HepG2 (cell line): ENCODE data around the gene HSPA1B. TPM values are rescaled to one million over a fixed set of nuclear protein-coding genes. Genes with fewer than 3 reads are reported as not detected.

Experiments
- HNRNPUL1 ChIP-seq: fragments of 200-400 bp; formaldehyde crosslinking; IDR thresholded peaks from 2 replicates; pipeline ENCODE4 v1.6.1; 2017; ENCODE audit warnings: low read depth, mild to moderate bottlenecking, low read length, moderate library complexity
- MAZ ChIP-seq, 2 experiments: sonication (generic) in 1 of 2; formaldehyde crosslinking in 1 of 2; IDR thresholded peaks; 2 replicates each; pipeline versions ENCODE4 v1.5.0 to v1.6.1; 2012 to 2020; ENCODE audit warnings: low read depth in 2 of 2, mild to moderate bottlenecking in 2 of 2, borderline replicate concordance in 1 of 2, improper control_type of control experiment in 1 of 2, low read length in 1 of 2, missing genetic modification reagents in 1 of 2, moderate library complexity in 1 of 2
- MTF2 ChIP-seq: sonication (generic); formaldehyde crosslinking; IDR thresholded peaks from 2 replicates; pipeline ENCODE4 v1.5.0; 2020; ENCODE audit warnings: missing genetic modification reagents, borderline replicate concordance
- NR2F6 ChIP-seq, 2 experiments: IDR thresholded peaks; 2 replicates each; pipeline ENCODE4 v1.6.1; 2016; ENCODE audit warnings: antibody characterized with exemption in 1 of 2, mild to moderate bottlenecking in 1 of 2
- RBFOX2 ChIP-seq: fragments of 200-400 bp; formaldehyde crosslinking; IDR thresholded peaks from 2 replicates; pipeline ENCODE4 v1.6.1; 2017; ENCODE audit warnings: low read depth, mild to moderate bottlenecking, low read length
- SCMH1 ChIP-seq: sonication (generic); formaldehyde crosslinking; IDR thresholded peaks from 2 replicates; pipeline ENCODE4 v1.9.0; 2021; ENCODE audit warnings: missing genetic modification reagents, mild to moderate bottlenecking, borderline replicate concordance
- SMAD3 ChIP-seq: sonication (generic); formaldehyde crosslinking; IDR thresholded peaks from 2 replicates; pipeline ENCODE4 v1.4.0; 2020; ENCODE audit warnings: missing genetic modification reagents
- SNAPC2 ChIP-seq: sonication (generic); formaldehyde crosslinking; IDR thresholded peaks from 2 replicates; pipeline ENCODE4 v1.8.1; 2022; ENCODE audit warnings: mild to moderate bottlenecking, missing genetic modification reagents
- SP4 ChIP-seq: sonication (generic); formaldehyde crosslinking; IDR thresholded peaks from 2 replicates; pipeline ENCODE4 v1.8.1; 2023; ENCODE audit warnings: mild to moderate bottlenecking, missing genetic modification reagents
- ZFYVE20 ChIP-seq: sonication (generic); formaldehyde crosslinking; IDR thresholded peaks from 2 replicates; pipeline ENCODE4 v1.8.0; 2023; ENCODE audit warnings: low read depth, mild to moderate bottlenecking, moderate library complexity, missing genetic modification reagents, borderline replicate concordance
- ZNF329 ChIP-seq: sonication (generic); formaldehyde crosslinking; IDR thresholded peaks from 2 replicates; pipeline ENCODE4 v1.9.0; 2021; ENCODE audit warnings: low read depth, mild to moderate bottlenecking, missing genetic modification reagents
- ZNF7 ChIP-seq: IDR thresholded peaks from 2 replicates; pipeline ENCODE4 v1.6.1; 2016; ENCODE audit warnings: missing biosample characterization, missing genetic modification reagents
- ZNF780A ChIP-seq: sonication (generic); formaldehyde crosslinking; IDR thresholded peaks from 2 replicates; pipeline ENCODE4 v1.8.0; 2022; ENCODE audit warnings: mild to moderate bottlenecking, missing genetic modification reagents, moderate library complexity
- ZNF788 ChIP-seq: sonication (generic); formaldehyde crosslinking; IDR thresholded peaks from 2 replicates; pipeline ENCODE4 v1.5.0; 2020; ENCODE audit warnings: mild to moderate bottlenecking, missing genetic modification reagents, borderline replicate concordance
- ZNF891 ChIP-seq: sonication (generic); formaldehyde crosslinking; IDR thresholded peaks from 2 replicates; pipeline ENCODE4 v1.5.0; 2020; ENCODE audit warnings: mild to moderate bottlenecking, missing genetic modification reagents
- polyA plus RNA-seq, 8 experiments: library from polyadenylated mRNA; depleted of rRNA in 3 of 8; stranded (reverse) in 7 of 8; unstranded in 1 of 8; fragments of >200 nt; fragmentation: Illumina TruSeq in 4 of 8; extraction: Trizol in 4 of 8; gene quantifications; 2 replicates each; pipeline versions ENCODE4 v1.2.1 to v1.2.3, GENCODE V29; 2011 to 2016; ENCODE audit warnings: low read depth in 4 of 8, missing spikeins in 1 of 8, mixed read lengths in 1 of 8; ENCODE audit not compliant: insufficient read depth in 1 of 8
- total RNA-seq, 5 experiments: library from RNA; depleted of rRNA; stranded (reverse); fragments of >200 nt; fragmentation: Illumina TruSeq; extraction: Trizol; gene quantifications; 2 replicates each; pipeline ENCODE4 v1.2.3, GENCODE V29; 2016; ENCODE audit warnings: low read depth in 1 of 5
- TF ChIP-seq, protein P1 (sequence below): sonication (generic); formaldehyde crosslinking; IDR thresholded peaks from 2 replicates; pipeline ENCODE4 v1.5.1; 2020; ENCODE audit warnings: missing genetic modification reagents, mild to moderate bottlenecking, borderline replicate concordance
- TF ChIP-seq, protein P2 (sequence below): sonication (generic); formaldehyde crosslinking; IDR thresholded peaks from 2 replicates; pipeline ENCODE4 v1.8.1; 2023; ENCODE audit warnings: mild to moderate bottlenecking, inconsistent platforms, moderate library complexity, missing genetic modification reagents, borderline replicate concordance
- TF ChIP-seq, protein P3 (sequence below): sonication (generic); formaldehyde crosslinking; IDR thresholded peaks from 2 replicates; pipeline ENCODE4 v1.4.0; 2020; ENCODE audit warnings: mild to moderate bottlenecking, low read depth, missing genetic modification reagents
- TF ChIP-seq, protein P4 (sequence below): IDR thresholded peaks from 2 replicates; pipeline ENCODE4 v1.6.1; 2016; ENCODE audit warnings: missing biosample characterization, missing genetic modification reagents, low read depth
- TF ChIP-seq, protein P5 (sequence below): sonication (generic); formaldehyde crosslinking; IDR thresholded peaks from 2 replicates; pipeline ENCODE4 v1.8.1; 2023; ENCODE audit warnings: mild to moderate bottlenecking, missing genetic modification reagents

Gene HSPA1B
- total and polyA plus RNA-seq, 2 of the 13 experiments (the other 11 are each of a cell fraction or from before 2014, with no cell fraction given) = 26.0 to 186 TPM

DNA sequence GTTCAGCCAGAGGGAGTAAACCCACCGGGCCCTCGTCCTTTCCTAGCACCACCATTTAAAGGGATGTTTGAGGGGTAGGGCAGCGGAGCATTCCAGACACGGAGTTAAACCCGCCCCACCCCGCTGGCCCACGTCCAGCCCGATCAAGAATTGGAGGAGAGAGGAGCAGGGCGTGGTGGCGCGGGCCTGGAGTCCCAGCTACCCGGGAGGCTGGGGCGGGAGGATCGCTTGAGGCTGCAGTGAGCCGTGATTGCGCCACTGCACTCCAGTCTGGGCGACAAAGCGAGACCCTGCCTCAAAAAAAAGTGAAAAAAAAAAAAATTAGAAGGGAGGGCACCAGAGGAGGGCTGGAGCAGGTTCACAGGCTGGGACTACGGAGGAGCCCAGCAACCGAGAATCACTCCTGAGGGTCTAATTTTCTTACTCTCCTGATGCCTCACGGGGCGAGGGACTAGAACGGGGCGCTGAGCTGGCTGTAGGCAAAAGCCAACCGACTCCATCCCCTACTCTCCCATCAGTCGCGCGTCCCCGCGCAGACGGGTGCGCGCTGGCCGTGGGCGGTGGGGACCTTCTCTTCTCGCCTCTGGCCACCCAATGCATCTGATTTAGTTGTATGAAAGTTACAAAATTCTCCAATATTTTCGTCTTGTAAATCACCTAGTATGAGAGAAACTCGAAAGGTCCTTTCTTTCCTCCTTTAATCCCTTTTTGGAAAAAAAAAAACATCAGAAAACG, 6.1 kb upstream of the HSPA1B start (continued):
- TF ChIP-seq SMAD3 (peak; percentile 45; the same call in 1 of the 2 replicates), SNAPC2 (CRISPR knock-in tag) (no peak), NR2F6 (IDR thresholded peaks at IDR 0.05) (no peak), NR2F6 (CRISPR knock-in tag; IDR thresholded peaks at IDR 0.05) (no peak), ZNF788 (CRISPR knock-in tag) (0 out of 2 replicates have a peak, but pooled peaks have one; percentile 17), MTF2 (CRISPR knock-in tag) (0 out of 2 replicates have a peak, but pooled peaks have one; percentile 12), ZNF780A (no peak), SCMH1 (no peak), ZNF329 (no peak), MAZ (IDR thresholded peaks at IDR 0.05; ENCODE audit: borderline replicate concordance, low read depth, low read length) (no peak), MAZ (CRISPR knock-in tag; IDR thresholded peaks at IDR 0.05; ENCODE audit: low read depth) (peak; percentile 70; the same call in 1 of the 2 replicates), RBFOX2 (peak; percentile 67), ZNF7 (CRISPR knock-in tag) (no peak), ZFYVE20 (no peak), HNRNPUL1 (no peak), SP4 (CRISPR knock-in tag) (peak; percentile 7), ZNF891 (CRISPR knock-in tag) (peak; percentile 52; the same call in 1 of the 2 replicates)
- TF ChIP-seq, protein P1, sequence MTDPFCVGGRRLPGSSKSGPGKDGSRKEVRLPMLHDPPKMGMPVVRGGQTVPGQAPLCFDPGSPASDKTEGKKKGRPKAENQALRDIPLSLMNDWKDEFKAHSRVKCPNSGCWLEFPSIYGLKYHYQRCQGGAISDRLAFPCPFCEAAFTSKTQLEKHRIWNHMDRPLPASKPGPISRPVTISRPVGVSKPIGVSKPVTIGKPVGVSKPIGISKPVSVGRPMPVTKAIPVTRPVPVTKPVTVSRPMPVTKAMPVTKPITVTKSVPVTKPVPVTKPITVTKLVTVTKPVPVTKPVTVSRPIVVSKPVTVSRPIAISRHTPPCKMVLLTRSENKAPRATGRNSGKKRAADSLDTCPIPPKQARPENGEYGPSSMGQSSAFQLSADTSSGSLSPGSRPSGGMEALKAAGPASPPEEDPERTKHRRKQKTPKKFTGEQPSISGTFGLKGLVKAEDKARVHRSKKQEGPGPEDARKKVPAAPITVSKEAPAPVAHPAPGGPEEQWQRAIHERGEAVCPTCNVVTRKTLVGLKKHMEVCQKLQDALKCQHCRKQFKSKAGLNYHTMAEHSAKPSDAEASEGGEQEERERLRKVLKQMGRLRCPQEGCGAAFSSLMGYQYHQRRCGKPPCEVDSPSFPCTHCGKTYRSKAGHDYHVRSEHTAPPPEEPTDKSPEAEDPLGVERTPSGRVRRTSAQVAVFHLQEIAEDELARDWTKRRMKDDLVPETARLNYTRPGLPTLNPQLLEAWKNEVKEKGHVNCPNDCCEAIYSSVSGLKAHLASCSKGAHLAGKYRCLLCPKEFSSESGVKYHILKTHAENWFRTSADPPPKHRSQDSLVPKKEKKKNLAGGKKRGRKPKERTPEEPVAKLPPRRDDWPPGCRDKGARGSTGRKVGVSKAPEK (CRISPR knock-in tag) = 0 out of 2 replicates have a peak, but pooled peaks have one; percentile 7
- TF ChIP-seq, protein P2, sequence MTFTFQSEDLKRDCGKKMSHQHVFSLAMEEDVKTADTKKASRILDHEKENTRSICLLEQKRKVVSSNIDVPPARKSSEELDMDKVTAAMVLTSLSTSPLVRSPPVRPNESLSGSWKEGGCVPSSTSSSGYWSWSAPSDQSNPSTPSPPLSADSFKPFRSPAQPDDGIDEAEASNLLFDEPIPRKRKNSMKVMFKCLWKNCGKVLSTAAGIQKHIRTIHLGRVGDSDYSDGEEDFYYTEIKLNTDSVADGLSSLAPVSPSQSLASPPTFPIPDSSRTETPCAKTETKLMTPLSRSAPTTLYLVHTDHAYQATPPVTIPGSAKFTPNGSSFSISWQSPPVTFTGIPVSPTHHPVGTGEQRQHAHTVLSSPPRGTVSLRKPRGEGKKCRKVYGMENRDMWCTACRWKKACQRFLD = no peak
- TF ChIP-seq, protein P3, sequence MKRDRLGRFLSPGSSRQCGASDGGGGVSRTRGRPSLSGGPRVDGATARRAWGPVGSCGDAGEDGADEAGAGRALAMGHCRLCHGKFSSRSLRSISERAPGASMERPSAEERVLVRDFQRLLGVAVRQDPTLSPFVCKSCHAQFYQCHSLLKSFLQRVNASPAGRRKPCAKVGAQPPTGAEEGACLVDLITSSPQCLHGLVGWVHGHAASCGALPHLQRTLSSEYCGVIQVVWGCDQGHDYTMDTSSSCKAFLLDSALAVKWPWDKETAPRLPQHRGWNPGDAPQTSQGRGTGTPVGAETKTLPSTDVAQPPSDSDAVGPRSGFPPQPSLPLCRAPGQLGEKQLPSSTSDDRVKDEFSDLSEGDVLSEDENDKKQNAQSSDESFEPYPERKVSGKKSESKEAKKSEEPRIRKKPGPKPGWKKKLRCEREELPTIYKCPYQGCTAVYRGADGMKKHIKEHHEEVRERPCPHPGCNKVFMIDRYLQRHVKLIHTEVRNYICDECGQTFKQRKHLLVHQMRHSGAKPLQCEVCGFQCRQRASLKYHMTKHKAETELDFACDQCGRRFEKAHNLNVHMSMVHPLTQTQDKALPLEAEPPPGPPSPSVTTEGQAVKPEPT (CRISPR knock-in tag) = no peak
- TF ChIP-seq, protein P4, sequence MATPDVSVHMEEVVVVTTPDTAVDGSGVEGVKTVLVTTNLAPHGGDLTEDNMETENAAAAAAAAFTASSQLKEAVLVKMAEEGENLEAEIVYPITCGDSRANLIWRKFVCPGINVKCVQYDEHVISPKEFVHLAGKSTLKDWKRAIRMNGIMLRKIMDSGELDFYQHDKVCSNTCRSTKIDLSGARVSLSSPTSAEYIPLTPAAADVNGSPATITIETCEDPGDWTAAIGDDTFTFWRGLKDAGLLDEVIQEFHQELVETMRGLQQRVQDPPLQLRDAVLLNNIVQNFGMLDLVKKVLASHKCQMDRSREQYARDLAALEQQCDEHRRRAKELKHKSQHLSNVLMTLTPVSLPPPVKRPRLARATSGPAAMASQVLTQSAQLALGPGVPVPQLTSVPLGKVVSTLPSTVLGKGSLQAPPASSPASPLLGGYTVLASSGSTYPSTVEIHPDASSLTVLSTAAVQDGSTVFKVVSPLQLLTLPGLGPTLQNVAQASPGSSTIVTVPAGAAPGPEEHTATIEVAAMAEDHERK (CRISPR knock-in tag) = no peak
- TF ChIP-seq, protein P5, sequence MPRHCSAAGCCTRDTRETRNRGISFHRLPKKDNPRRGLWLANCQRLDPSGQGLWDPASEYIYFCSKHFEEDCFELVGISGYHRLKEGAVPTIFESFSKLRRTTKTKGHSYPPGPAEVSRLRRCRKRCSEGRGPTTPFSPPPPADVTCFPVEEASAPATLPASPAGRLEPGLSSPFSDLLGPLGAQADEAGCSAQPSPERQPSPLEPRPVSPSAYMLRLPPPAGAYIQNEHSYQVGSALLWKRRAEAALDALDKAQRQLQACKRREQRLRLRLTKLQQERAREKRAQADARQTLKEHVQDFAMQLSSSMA (CRISPR knock-in tag) = no peak
